Endothelial cell of umbilical vein (primary cell): ENCODE measurements around the gene TRAPPC14.
"Not testable (repeated sequence)": the region's sequence is repeated elsewhere in the genome, so short reads cannot be mapped to it uniquely, and the experiment has no call there.

Source experiments
- EZH2 ChIP-seq: IDR thresholded peaks from 2 replicates; pipeline ENCODE4 v1.6.1; 2012; ENCODE audit warnings: borderline replicate concordance, low read depth, mild to moderate bottlenecking, moderate library complexity, low read length, inconsistent platforms; ENCODE audit not compliant: severe bottlenecking
- FOS ChIP-seq: IDR thresholded peaks from 2 replicates; pipeline ENCODE4 v1.6.1; 2011; ENCODE audit warnings: mild to moderate bottlenecking, low read length, moderate library complexity, borderline replicate concordance; ENCODE audit not compliant: insufficient read depth
- GATA2 ChIP-seq: IDR thresholded peaks from 2 replicates; pipeline ENCODE4 v1.7.0; 2011; ENCODE audit warnings: low read depth, mild to moderate bottlenecking, moderate library complexity, mixed read lengths, low read length; ENCODE audit not compliant: insufficient read length, insufficient read depth
- JUN ChIP-seq: IDR thresholded peaks from 2 replicates; pipeline ENCODE4 v1.6.1; 2011; ENCODE audit warnings: borderline replicate concordance, low read depth; ENCODE audit not compliant: insufficient read length, insufficient read depth
- MYC ChIP-seq: IDR thresholded peaks from one replicate; pipeline ENCODE4 v1.6.1; 2011; ENCODE audit warnings: mild to moderate bottlenecking, low read depth, low read length
- POLR2A ChIP-seq: IDR thresholded peaks from 2 replicates; pipeline ENCODE4 v1.6.1; 2012; ENCODE audit warnings: low read depth, mild to moderate bottlenecking, control low read depth, low read length
- POLR2AphosphoS5 ChIP-seq: IDR thresholded peaks from 2 replicates; pipeline ENCODE4 v1.6.1; 2012; ENCODE audit warnings: low read depth, mild to moderate bottlenecking, control low read depth, low read length, moderate library complexity; ENCODE audit not compliant: insufficient read depth
- TF ChIP-seq, protein P1 (sequence below), 2 donors: IDR thresholded peaks; 1 replicate in 1 of 2; 2 replicates in 1 of 2; pipeline ENCODE4 v1.5.1; 2011; ENCODE audit warnings: low read length in 2 of 2, mild to moderate bottlenecking in 2 of 2, moderate library complexity in 2 of 2, control low read depth in 1 of 2, inconsistent platforms in 1 of 2, low read depth in 1 of 2; ENCODE audit not compliant: insufficient read depth in 1 of 2; ENCODE audit errors: extremely low read depth in 1 of 2
- TF ChIP-seq, protein P2 (sequence below): IDR thresholded peaks from 2 replicates; pipeline ENCODE4 v1.6.1; 2011; ENCODE audit not compliant: insufficient read depth, insufficient read length

DNA sequence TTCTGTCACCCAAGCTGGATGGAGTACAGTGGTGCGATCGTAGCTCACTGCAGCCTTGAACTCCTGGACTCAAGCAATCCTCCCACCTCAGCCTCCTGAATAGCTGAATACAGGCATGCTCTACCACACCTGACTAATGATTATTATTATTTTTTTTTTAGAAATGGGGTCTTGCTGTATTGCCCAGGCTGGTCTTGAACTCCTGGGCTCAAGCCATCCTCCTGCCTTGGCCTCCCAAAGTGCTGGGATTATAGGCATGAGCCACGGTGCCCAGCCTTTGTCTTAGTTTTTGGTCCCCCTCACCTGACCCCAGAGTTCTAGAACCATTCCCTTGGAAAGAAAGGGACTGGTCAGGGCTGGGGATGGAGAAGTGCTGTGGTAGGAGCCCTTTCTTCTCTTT lies 21.6 kb upstream of the TRAPPC14 start:
- TF ChIP-seq POLR2A, POLR2AphosphoS5, MYC, EZH2, JUN, FOS, GATA2: not testable (repeated sequence)
- TF ChIP-seq, protein P1, sequence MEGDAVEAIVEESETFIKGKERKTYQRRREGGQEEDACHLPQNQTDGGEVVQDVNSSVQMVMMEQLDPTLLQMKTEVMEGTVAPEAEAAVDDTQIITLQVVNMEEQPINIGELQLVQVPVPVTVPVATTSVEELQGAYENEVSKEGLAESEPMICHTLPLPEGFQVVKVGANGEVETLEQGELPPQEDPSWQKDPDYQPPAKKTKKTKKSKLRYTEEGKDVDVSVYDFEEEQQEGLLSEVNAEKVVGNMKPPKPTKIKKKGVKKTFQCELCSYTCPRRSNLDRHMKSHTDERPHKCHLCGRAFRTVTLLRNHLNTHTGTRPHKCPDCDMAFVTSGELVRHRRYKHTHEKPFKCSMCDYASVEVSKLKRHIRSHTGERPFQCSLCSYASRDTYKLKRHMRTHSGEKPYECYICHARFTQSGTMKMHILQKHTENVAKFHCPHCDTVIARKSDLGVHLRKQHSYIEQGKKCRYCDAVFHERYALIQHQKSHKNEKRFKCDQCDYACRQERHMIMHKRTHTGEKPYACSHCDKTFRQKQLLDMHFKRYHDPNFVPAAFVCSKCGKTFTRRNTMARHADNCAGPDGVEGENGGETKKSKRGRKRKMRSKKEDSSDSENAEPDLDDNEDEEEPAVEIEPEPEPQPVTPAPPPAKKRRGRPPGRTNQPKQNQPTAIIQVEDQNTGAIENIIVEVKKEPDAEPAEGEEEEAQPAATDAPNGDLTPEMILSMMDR (IDR thresholded peaks at IDR 0.05; ENCODE audit: extremely low read depth in 1 of 2, insufficient read depth in 1 of 2, low read depth in 1 of 2, low read length in 2 of 2): not testable (repeated sequence)
- TF ChIP-seq, protein P2, sequence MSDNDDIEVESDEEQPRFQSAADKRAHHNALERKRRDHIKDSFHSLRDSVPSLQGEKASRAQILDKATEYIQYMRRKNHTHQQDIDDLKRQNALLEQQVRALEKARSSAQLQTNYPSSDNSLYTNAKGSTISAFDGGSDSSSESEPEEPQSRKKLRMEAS: not testable (repeated sequence)
